Stimulated activated effector memory CD8-positive, alpha-beta T cell treated with anti-CD3 and anti-CD28 coated beads, Interleukin-12 subunit alpha, Interleukin-12 subunit beta, amount 100 ng/mL, for 72 hours (primary cell): Measurements from ENCODE around the gene EPC2.

ENCODE experiments used
- ATAC-seq: fragments of 150-1000 bp; cut with Tn5 transposase; 2 replicates; pipeline ENCODE4 v1.10.0; 2021
- DNase-seq, 2 donors: peaks; one replicate each; pipeline ENCODE4 v3.0.0; 2021 to 2022; ENCODE audit warnings: low spot score in 2 of 2
- H3K27ac Mint-ChIP-seq: one replicate; pipeline ENCODE4 v1.8.0; 2022; ENCODE audit warnings: mild to moderate bottlenecking, mixed read lengths
- H3K36me3 Mint-ChIP-seq: one replicate; pipeline ENCODE4 v1.8.0; 2022; ENCODE audit warnings: mild to moderate bottlenecking, mixed read lengths
- H3K4me1 Mint-ChIP-seq: one replicate; pipeline ENCODE4 v1.8.0; 2022; ENCODE audit warnings: mixed read lengths
- H3K4me3 Mint-ChIP-seq: one replicate; pipeline ENCODE4 v1.8.0; 2022; ENCODE audit warnings: mild to moderate bottlenecking, mixed read lengths
- H3K9me3 Mint-ChIP-seq: one replicate; pipeline ENCODE4 v1.8.0; 2022; ENCODE audit warnings: mixed read lengths

The EPC2 gene

DNA sequence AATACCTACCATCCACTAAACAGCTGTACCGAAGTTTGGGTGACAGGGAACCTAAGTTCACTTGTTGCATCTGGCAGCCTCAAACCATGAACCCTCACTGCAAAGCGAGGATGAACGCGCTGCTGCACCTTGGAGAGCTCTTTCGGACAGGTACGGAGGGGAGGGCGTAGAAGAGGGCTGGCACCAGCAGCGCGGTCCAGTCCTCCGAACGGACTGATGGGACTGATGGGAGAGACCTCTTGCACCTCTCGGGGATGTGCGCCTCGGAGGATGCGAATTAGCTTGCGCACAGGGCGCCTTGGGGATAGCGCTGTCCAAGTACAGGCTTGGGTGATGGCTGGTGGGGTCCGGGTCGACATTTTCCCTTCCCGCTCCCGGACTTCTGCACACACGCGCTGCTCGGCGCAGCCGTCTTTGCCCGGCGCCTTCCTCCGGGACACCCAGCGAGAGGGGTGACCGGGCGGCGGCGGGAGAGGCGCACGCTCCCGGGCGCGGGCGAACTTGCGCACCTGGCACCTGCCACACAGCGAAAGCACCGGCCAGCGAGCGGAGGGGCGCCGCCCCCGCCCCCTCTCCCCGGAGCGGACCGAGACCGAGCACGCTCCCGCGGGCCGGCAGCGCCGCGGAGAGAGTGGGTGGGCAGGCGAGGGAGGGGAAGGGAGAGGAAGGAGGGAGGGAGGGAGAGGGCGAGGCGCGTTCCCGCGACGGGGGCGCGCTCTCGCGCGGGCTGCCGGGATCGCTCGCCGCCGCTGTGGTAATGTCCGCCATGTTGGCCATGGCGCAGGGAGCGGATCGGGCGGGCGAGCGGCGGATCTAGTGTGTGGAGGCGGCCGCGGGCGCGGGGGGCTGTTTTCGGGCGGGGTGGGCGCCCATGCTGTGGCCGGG lies at the start of gene EPC2:
TSS of gene EPC2 (plus strand) at position 754 of the 885 bp plus-strand sequence. CDS start 267 bp downstream, outside the sequence.
- peaks cover 27% of the 10 kb centered on the region for H3K4me1 Mint-ChIP-seq
- ATAC-seq (peak; percentile 70), DNase-seq (peak; percentile 88 to 93)
- no peaks in the 10 kb centered on the region for H3K9me3 Mint-ChIP-seq
- H3K4me3 Mint-ChIP-seq, result peak within 1 kb of the TSS; percentile 87
- peak within 1 kb of the TSS; percentile 98 for H3K27ac Mint-ChIP-seq
- H3K36me3 Mint-ChIP-seq, result peaks cover 48% of the 10 kb centered on the region

DNA sequence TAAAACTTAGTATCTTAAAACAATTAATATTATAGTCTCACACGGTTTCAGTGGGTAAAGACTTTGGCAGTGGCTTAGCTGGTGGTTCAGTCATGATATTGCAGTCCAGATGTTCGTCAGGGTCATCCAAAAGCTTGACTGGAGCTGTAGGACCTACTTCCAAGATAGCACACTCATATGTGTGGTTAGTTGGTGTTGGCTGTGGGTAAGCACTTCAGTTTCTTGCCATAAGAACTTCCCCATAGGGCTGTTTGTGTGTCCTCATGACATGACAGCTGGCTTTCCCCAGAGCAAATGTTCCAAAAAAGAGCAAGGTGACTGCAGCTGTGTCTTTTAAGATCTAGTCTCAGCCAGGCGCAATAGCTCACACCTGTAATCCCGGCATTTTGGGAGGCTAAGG lies 48.5 kb upstream of the EPC2 start:
- no peak for DNase-seq
- no peak overlapping the region for H3K4me3 Mint-ChIP-seq
- ATAC-seq, result no peak
- H3K4me1 Mint-ChIP-seq, result no peaks in the 10 kb centered on the region
- peaks cover 3% of the 10 kb centered on the region for H3K9me3 Mint-ChIP-seq
- H3K36me3 Mint-ChIP-seq, result no peaks in the 10 kb centered on the region
- no peak overlapping the region for H3K27ac Mint-ChIP-seq

GRCh38 chr2:148599109-148599991 lies 45.2 kb upstream of the EPC2 start:
- no peak for DNase-seq
- Mint-ChIP-seq H3K9me3 (peaks cover 3% of the 10 kb centered on the region), H3K4me1 (peaks cover 8% of the 10 kb centered on the region), H3K4me3 (no peak overlapping the region), H3K36me3 (no peaks in the 10 kb centered on the region), H3K27ac (no peak overlapping the region)
- no peak for ATAC-seq

DNA sequence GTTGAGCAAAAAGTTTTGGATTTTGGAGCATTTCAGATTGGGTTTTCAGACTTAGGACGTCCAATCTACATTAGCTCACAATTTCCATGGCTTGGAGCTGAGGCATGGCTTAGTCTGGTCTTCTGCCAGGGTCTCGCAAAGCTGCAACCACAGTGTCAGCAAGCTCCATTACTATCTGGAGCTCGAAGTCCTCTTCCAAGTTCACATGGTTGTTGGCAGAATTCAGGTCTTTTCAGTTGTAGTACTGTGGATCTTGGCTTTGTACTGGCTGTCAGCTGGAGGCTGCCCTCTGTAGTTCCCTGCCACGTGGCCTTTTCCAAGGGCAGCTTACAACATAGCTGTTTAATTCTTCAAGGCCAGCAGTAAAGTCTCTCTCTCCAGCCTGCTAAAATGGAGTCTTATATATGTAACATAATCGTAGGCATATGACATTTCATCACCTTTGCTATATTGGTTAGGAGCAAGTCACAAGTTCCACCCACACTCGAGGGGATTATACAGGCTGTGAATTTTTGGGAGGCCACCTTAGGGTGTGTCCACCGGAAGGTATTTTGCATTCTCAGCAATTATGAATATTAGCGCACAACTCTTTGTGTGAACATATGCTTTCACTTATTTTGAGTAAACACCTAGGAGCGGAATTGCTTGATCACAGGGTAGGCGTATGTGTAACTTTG lies 41.5 kb upstream of the EPC2 start:
- peak; percentile 77 for ATAC-seq
- Mint-ChIP-seq H3K4me3 (peak overlapping the region; percentile 26), H3K9me3 (peaks cover 3% of the 10 kb centered on the region), H3K36me3 (no peaks in the 10 kb centered on the region), H3K4me1 (peaks cover 8% of the 10 kb centered on the region), H3K27ac (peak overlapping the region; percentile 64)
- peak in 1 of 2 donors; percentile 55 for DNase-seq

DNA sequence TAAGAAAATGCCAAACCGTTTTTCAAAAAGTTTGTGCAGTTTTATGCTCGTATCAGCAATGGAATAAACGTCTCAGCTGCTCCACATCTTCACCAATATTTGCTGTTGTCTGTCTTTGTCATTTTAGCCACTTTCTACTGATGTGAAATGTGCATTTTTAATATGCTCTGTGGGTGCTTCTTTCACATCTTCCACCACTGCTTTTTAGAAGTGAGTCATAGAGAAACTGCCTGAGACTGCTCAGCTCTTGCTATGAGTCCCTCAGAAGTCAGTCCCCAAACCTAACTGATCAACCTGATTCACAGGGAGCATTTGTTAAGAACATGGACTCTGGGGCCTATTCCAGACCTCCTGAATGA lies 41.0 kb upstream of the EPC2 start:
- H3K9me3 Mint-ChIP-seq, result peaks cover 3% of the 10 kb centered on the region
- peak overlapping the region; percentile 64 for H3K27ac Mint-ChIP-seq
- ATAC-seq (peak; percentile 98), DNase-seq (peak; percentile 9 to 66)
- no peaks in the 10 kb centered on the region for H3K36me3 Mint-ChIP-seq
- peak overlapping the region; percentile 26 for H3K4me3 Mint-ChIP-seq
- peaks cover 8% of the 10 kb centered on the region for H3K4me1 Mint-ChIP-seq

DNA sequence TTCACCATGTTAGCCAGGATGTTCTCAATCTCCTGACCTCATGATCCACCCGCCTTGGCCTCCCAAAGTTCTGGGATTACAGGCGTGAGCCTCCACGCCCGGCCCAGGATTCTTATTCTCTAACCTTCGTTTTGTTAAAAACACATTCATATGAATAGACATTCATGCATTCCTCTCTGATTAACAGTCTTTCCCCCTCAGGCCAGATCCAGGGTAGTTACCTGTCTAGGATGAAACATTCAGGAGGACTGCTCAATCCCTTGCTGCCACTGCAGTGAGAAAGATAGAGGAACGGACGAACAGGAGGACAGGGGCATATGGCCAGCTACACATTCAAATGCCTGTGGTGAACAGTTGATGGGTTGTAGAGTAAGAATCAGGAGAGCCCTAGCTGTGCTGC lies 39.6 kb upstream of the EPC2 start:
- H3K4me1 Mint-ChIP-seq, result peaks cover 8% of the 10 kb centered on the region
- no peak for ATAC-seq
- H3K4me3 Mint-ChIP-seq, result no peak overlapping the region
- H3K27ac Mint-ChIP-seq, result no peak overlapping the region
- DNase-seq, result no peak
- H3K9me3 Mint-ChIP-seq, result peaks cover 3% of the 10 kb centered on the region
- no peaks in the 10 kb centered on the region for H3K36me3 Mint-ChIP-seq

DNA sequence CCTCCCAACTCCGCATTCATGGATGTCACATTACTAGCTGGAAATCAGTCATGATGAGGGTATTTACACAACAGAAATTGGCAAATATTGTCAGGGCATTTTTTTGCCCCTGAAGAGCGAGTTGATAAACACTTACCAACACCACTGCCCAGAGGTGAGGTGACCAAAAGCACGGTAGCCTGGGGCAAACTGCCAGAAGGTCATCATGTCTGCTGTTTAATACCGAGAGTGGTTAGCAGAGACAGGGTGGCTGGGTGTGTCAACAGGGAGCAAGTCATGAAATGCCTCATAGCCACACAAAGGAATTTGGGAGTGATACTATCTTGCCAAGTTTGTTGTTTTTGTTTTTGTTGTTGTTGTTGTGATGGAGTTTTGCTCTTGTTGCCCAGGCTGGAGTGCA lies 37.0 kb upstream of the EPC2 start:
- H3K4me3 Mint-ChIP-seq, result no peak overlapping the region
- DNase-seq (no peak), ATAC-seq (no peak)
- no peaks in the 10 kb centered on the region for H3K9me3 Mint-ChIP-seq
- no peaks in the 10 kb centered on the region for H3K36me3 Mint-ChIP-seq
- no peak overlapping the region for H3K27ac Mint-ChIP-seq
- peaks cover 8% of the 10 kb centered on the region for H3K4me1 Mint-ChIP-seq

GRCh38 chr2:148613231-148614013 lies 31.1 kb upstream of the EPC2 start:
- Mint-ChIP-seq H3K4me1 (peaks cover 14% of the 10 kb centered on the region), H3K4me3 (no peak overlapping the region), H3K27ac (peak overlapping the region; percentile 3), H3K36me3 (no peaks in the 10 kb centered on the region), H3K9me3 (no peaks in the 10 kb centered on the region)
- ATAC-seq, result no peak
- no peak for DNase-seq

- Mint-ChIP-seq H3K4me3 (no peak overlapping the region), H3K4me1 (peaks cover 14% of the 10 kb centered on the region), H3K36me3 (no peaks in the 10 kb centered on the region), H3K27ac (peak overlapping the region; percentile 3), H3K9me3 (no peaks in the 10 kb centered on the region)
- DNase-seq (no peak), ATAC-seq (peak; percentile 18)
These were observed 30.6 kb upstream of the EPC2 start for GRCh38 chr2:148614014-148614321.

DNA sequence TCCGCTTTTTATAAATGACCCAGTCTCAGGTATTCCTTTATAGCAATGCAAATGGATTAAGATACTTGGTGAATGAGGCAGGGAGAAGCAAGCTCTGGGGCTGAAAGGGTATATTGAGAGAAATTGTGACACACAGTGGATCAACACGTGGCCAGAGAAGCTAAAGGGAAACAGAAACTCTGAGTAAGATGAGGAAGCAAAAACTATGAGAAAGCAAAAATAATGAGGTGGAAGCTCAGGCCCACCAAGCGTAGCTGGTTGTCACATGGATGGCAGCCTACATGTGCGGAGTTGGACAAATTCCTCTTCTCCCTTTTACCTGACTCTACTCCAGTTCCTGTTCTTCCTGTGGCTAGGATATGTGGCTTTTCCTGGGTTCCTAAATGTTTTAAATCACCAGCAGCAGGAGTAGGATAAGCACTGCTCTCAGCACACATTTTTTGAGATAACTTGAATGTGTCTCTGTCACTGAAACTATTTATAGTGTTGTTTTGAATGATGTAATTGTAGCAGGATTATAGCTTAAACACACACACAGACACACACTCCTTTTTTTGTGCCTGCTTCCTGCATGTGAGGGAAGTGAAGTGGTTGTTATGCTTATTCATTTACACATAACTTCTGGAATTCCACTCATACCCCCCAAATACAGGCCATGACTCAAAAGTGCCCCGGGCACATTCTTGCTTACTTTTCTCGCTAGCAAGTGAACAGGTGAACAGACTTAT lies 30.1 kb upstream of the EPC2 start:
- H3K27ac Mint-ChIP-seq, result peak overlapping the region; percentile 3
- H3K36me3 Mint-ChIP-seq, result no peaks in the 10 kb centered on the region
- no peak overlapping the region for H3K4me3 Mint-ChIP-seq
- DNase-seq (no peak), ATAC-seq (peak; percentile 94)
- H3K4me1 Mint-ChIP-seq, result peaks cover 14% of the 10 kb centered on the region
- H3K9me3 Mint-ChIP-seq, result no peaks in the 10 kb centered on the region

DNA sequence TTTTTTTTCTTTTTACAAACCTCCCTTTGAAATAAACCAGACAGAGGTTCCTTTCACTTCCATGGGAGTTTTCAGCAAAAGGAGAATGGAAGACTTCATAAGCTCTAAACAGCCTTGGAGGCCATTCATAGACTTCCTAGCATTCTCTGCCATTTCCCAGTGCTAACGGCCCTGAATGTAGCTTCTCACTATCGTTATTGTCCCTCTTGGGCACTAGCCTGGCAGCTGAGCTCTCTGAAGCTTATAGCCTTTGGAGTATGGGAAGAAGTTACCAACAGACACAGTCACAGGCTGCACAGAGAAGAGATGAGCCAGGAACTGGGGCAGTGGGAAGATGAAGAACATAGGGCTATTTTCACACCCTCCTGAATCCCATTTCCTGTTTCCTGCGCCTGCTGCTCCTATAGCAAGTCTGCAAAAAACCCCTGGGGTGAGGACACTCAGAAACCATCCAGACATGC lies 29.1 kb upstream of the EPC2 start:
- H3K9me3 Mint-ChIP-seq, result no peaks in the 10 kb centered on the region
- no peak overlapping the region for H3K27ac Mint-ChIP-seq
- DNase-seq, result no peak
- no peaks in the 10 kb centered on the region for H3K36me3 Mint-ChIP-seq
- ATAC-seq, result no peak
- H3K4me1 Mint-ChIP-seq, result peaks cover 14% of the 10 kb centered on the region
- H3K4me3 Mint-ChIP-seq, result no peak overlapping the region

DNA sequence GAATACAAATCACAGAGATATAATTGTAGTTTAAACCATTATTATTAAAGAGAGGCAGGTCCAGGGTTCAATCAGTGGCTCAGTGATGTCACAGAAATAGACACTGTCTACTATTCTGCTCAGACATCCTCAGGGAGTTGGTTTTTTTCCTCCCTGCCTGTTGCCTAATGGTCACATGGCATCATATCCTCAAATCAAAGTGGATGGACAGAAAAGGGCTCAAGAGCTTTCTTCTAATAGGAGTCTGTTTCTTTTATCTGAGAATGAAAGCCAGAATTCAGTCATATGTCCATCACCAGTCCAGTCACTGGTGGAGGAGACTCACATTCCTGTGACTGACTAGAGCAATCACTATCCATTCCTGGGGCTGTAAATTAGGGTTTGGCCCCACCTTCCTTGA lies 27.9 kb upstream of the EPC2 start:
- H3K4me1 Mint-ChIP-seq, result peaks cover 14% of the 10 kb centered on the region
- H3K36me3 Mint-ChIP-seq, result no peaks in the 10 kb centered on the region
- H3K9me3 Mint-ChIP-seq, result no peaks in the 10 kb centered on the region
- no peak for DNase-seq
- H3K4me3 Mint-ChIP-seq, result no peak overlapping the region
- ATAC-seq, result no peak
- H3K27ac Mint-ChIP-seq, result no peak overlapping the region

DNA sequence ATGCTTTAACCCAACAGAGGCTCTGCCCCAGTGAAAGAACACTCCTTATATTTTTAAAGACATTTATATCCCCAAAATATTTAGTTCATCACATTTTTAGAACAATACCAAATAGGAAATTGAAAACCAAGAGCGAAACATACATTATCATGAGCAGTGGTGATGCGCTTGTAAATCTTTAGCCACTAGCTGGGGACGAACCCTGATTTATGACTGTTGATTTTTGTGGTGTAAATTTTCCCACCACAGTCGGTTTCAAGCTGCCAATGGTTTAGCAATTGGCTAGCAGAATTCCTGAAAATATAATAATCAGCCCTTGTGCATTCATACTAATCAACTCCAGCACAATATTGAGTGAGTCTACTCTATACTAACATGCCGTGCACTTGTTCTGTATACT lies 27.3 kb upstream of the EPC2 start:
- ATAC-seq, result no peak

GRCh38 chr2:148619560-148620195 lies 24.9 kb upstream of the EPC2 start:
- no peak for DNase-seq
- no peak overlapping the region for H3K27ac Mint-ChIP-seq
- no peak for ATAC-seq
- H3K9me3 Mint-ChIP-seq, result no peaks in the 10 kb centered on the region
- H3K4me3 Mint-ChIP-seq, result no peak overlapping the region
- no peaks in the 10 kb centered on the region for H3K36me3 Mint-ChIP-seq
- peaks cover 4% of the 10 kb centered on the region for H3K4me1 Mint-ChIP-seq

More for the DNA sequence above, 27.3 kb upstream of the EPC2 start:
- H3K9me3 Mint-ChIP-seq, result no peaks in the 10 kb centered on the region
- no peak for DNase-seq
- H3K4me3 Mint-ChIP-seq, result no peak overlapping the region
- no peaks in the 10 kb centered on the region for H3K36me3 Mint-ChIP-seq
- H3K27ac Mint-ChIP-seq, result no peak overlapping the region
- H3K4me1 Mint-ChIP-seq, result peaks cover 14% of the 10 kb centered on the region
